GM18511 (cell line): ENCODE measurements around the gene BRD9.
"Not testable (repeated sequence)": the region's sequence is repeated elsewhere in the genome, so short reads cannot be mapped to it uniquely, and the experiment has no call there.

ENCODE experiments used
- ATAC-seq: cut with Tn5 transposase; IDR thresholded peaks from one replicate; pipeline ENCODE4 v1.9.1; 2021; ENCODE audit warnings: mild to moderate bottlenecking, moderate library complexity; ENCODE audit not compliant: unreplicated experiment

BRD9 gene

GRCh38 chr5:892394-893136 lies at the start of gene BRD9, which contains the start of gene TRIP13:
BRD9 (minus strand) TSS chr5:892801; CDS start chr5:892657, 144 bp downstream.
TRIP13 (plus strand) TSS chr5:892884; CDS start chr5:892999, 115 bp downstream.
- ATAC-seq, result peak; percentile 99

- ATAC-seq, result not testable (repeated sequence)
Measured at GRCh38 chr5:940741-941140, 48.1 kb upstream of the BRD9 start.

GRCh38 chr5:939368-939767 lies 46.8 kb upstream of the BRD9 start:
- no peak for ATAC-seq

GRCh38 chr5:937151-937924 lies 44.7 kb upstream of the BRD9 start:
- ATAC-seq, result no peak

- no peak for ATAC-seq
Measured at GRCh38 chr5:936149-937144, 43.8 kb upstream of the BRD9 start.

- ATAC-seq, result no peak
Measured at GRCh38 chr5:935510-936084, 43.0 kb upstream of the BRD9 start.

GRCh38 chr5:934381-934967 lies 41.9 kb upstream of the BRD9 start:
- ATAC-seq, result not testable (repeated sequence)

GRCh38 chr5:933951-934350 lies 41.4 kb upstream of the BRD9 start:
- not testable (repeated sequence) for ATAC-seq

GRCh38 chr5:933251-933861 lies 40.8 kb upstream of the BRD9 start:
- no peak for ATAC-seq

GRCh38 chr5:932628-933250 lies 40.1 kb upstream of the BRD9 start:
- no peak for ATAC-seq

- no peak for ATAC-seq
Measured at GRCh38 chr5:932151-932627, 39.6 kb upstream of the BRD9 start.

- no peak for ATAC-seq
Measured at GRCh38 chr5:931570-932145, 39.1 kb upstream of the BRD9 start.

GRCh38 chr5:930866-931265 lies 38.3 kb upstream of the BRD9 start:
- no peak for ATAC-seq

GRCh38 chr5:929596-929995 lies 37.0 kb upstream of the BRD9 start:
- no peak for ATAC-seq

- ATAC-seq, result not testable (repeated sequence)
Measured at GRCh38 chr5:929182-929581, 36.6 kb upstream of the BRD9 start.

- ATAC-seq, result no peak
Measured at GRCh38 chr5:927172-928015, 34.8 kb upstream of the BRD9 start.

- ATAC-seq, result no peak
Measured at GRCh38 chr5:926417-927171, 34.0 kb upstream of the BRD9 start.
